Osteoblast (primary cell): ENCODE data around the gene C3orf52. TPM values are rescaled to one million over a fixed set of nuclear protein-coding genes. Genes with fewer than 3 reads are reported as not detected.

ENCODE experiments used
- DNase-seq: peaks from one replicate; pipeline ENCODE4 v3.0.0; 2011; ENCODE audit warnings: low spot score, mixed read lengths; ENCODE audit not compliant: insufficient read length; ENCODE audit errors: missing footprints
- H2AFZ ChIP-seq: 2 replicates; pipeline ENCODE4 v1.6.0; 2011; ENCODE audit warnings: mild to moderate bottlenecking, low read length
- H3K27ac ChIP-seq: 2 replicates; pipeline ENCODE4 v1.5.1; 2011; ENCODE audit warnings: mild to moderate bottlenecking, low read depth, low read length, moderate library complexity
- H3K27me3 ChIP-seq: 2 replicates; pipeline ENCODE4 v1.6.0; 2012; ENCODE audit warnings: mild to moderate bottlenecking, control low read depth, inconsistent platforms, low read length, moderate library complexity; ENCODE audit not compliant: insufficient read depth
- H3K36me3 ChIP-seq: 2 replicates; pipeline ENCODE4 v1.5.1; 2011; ENCODE audit warnings: mild to moderate bottlenecking, low read length, control low read depth, moderate library complexity; ENCODE audit not compliant: insufficient read depth
- H3K4me1 ChIP-seq: 2 replicates; pipeline ENCODE4 v1.5.1; 2011; ENCODE audit warnings: mild to moderate bottlenecking, low read length, control low read depth, moderate library complexity; ENCODE audit not compliant: insufficient read depth
- H3K4me2 ChIP-seq: 2 replicates; pipeline ENCODE4 v1.6.0; 2011; ENCODE audit warnings: mild to moderate bottlenecking, low read length; ENCODE audit not compliant: insufficient read depth
- H3K4me3 ChIP-seq: fragments of 200-600 bp; sonication (generic); 3 replicates; pipeline ENCODE4 v1.5.1; 2012; ENCODE audit warnings: mild to moderate bottlenecking, low read length, inconsistent platforms; ENCODE audit not compliant: insufficient read depth
- H3K79me2 ChIP-seq: 2 replicates; pipeline ENCODE4 v1.6.0; 2012; ENCODE audit warnings: mild to moderate bottlenecking, low read length, control low read depth, inconsistent platforms; ENCODE audit not compliant: insufficient read depth
- H3K9me3 ChIP-seq: 2 replicates; pipeline ENCODE4 v1.5.1; 2011; ENCODE audit warnings: low read depth, low read length, control low read depth
- H4K20me1 ChIP-seq: 2 replicates; pipeline ENCODE4 v1.6.0; 2012; ENCODE audit warnings: mild to moderate bottlenecking, low read length, control low read depth; ENCODE audit not compliant: insufficient read depth
- total RNA-seq: library from RNA; depleted of rRNA; stranded (reverse); fragments of >200 nt; gene quantifications from 2 replicates; pipeline ENCODE4 v1.2.3, GENCODE V29; 2012
- TF ChIP-seq, protein P1 (sequence below): IDR thresholded peaks from 2 replicates; pipeline ENCODE4 v1.5.1; 2011; ENCODE audit warnings: mild to moderate bottlenecking, low read depth, low read length, moderate library complexity; ENCODE audit errors: extremely low read depth

C3orf52 gene
- total RNA-seq, 1 donor, result 4.0 TPM

GRCh38 chr3:112117415-112117814, 31.2 kb downstream of the C3orf52 start:
- no peak overlapping the region for H3K27ac ChIP-seq
- H4K20me1 ChIP-seq, result no peaks in the 10 kb centered on the region
- H3K9me3 ChIP-seq, result no peaks in the 10 kb centered on the region
- H2AFZ ChIP-seq, result no peak overlapping the region
- DNase-seq, result no peak
- TF ChIP-seq, protein P1, sequence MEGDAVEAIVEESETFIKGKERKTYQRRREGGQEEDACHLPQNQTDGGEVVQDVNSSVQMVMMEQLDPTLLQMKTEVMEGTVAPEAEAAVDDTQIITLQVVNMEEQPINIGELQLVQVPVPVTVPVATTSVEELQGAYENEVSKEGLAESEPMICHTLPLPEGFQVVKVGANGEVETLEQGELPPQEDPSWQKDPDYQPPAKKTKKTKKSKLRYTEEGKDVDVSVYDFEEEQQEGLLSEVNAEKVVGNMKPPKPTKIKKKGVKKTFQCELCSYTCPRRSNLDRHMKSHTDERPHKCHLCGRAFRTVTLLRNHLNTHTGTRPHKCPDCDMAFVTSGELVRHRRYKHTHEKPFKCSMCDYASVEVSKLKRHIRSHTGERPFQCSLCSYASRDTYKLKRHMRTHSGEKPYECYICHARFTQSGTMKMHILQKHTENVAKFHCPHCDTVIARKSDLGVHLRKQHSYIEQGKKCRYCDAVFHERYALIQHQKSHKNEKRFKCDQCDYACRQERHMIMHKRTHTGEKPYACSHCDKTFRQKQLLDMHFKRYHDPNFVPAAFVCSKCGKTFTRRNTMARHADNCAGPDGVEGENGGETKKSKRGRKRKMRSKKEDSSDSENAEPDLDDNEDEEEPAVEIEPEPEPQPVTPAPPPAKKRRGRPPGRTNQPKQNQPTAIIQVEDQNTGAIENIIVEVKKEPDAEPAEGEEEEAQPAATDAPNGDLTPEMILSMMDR, result no peak
- no peaks in the 10 kb centered on the region for H3K4me1 ChIP-seq
- peaks cover 3% of the 10 kb centered on the region for H3K36me3 ChIP-seq
- H3K4me3 ChIP-seq, result no peak overlapping the region
- H3K79me2 ChIP-seq, result no peaks in the 10 kb centered on the region
- H3K4me2 ChIP-seq, result no peak overlapping the region
- H3K27me3 ChIP-seq, result no peaks in the 10 kb centered on the region

GRCh38 chr3:112117841-112118571, 31.8 kb downstream of the C3orf52 start:
- Histone ChIP-seq H3K9me3 (no peaks in the 10 kb centered on the region), H2AFZ (no peak overlapping the region), H3K4me1 (no peaks in the 10 kb centered on the region), H3K36me3 (peaks cover 2% of the 10 kb centered on the region), H3K79me2 (no peaks in the 10 kb centered on the region), H3K4me3 (no peak overlapping the region), H4K20me1 (no peaks in the 10 kb centered on the region), H3K27ac (no peak overlapping the region), H3K27me3 (no peaks in the 10 kb centered on the region), H3K4me2 (no peak overlapping the region)
- DNase-seq, result no peak
- TF ChIP-seq, protein P1, result no peak

- DNase-seq, result peak; percentile 6
- Histone ChIP-seq H3K4me2 (no peak overlapping the region), H4K20me1 (no peaks in the 10 kb centered on the region), H3K36me3 (no peaks in the 10 kb centered on the region), H3K4me3 (no peak overlapping the region), H3K4me1 (no peaks in the 10 kb centered on the region), H2AFZ (no peak overlapping the region), H3K27ac (no peak overlapping the region), H3K9me3 (no peaks in the 10 kb centered on the region), H3K27me3 (no peaks in the 10 kb centered on the region), H3K79me2 (no peaks in the 10 kb centered on the region)
- TF ChIP-seq, protein P1, result no peak
These were observed 34.0 kb downstream of the C3orf52 start for GRCh38 chr3:112119962-112120836.
